GM23248 (cell line): ENCODE measurements around the gene TMEM37. TPM values are rescaled to one million over a fixed set of nuclear protein-coding genes. Genes with fewer than 3 reads are reported as not detected.

ENCODE experiments used
- DNase-seq: peaks from one replicate; pipeline ENCODE4 v3.0.0-alpha.2; 2015
- H2AFZ ChIP-seq: fragments of 200-600 bp; sonication (generic); 2 replicates; pipeline ENCODE4 v1.6.1; 2016; ENCODE audit warnings: antibody characterized with exemption
- H3F3A ChIP-seq: fragments of 200-600 bp; sonication (generic); 2 replicates; pipeline ENCODE4 v1.6.1; 2016; ENCODE audit warnings: mild to moderate bottlenecking, antibody characterized with exemption, mixed run types; ENCODE audit not compliant: insufficient read depth
- H3K27ac ChIP-seq: fragments of 200-600 bp; sonication (generic); 2 replicates; pipeline ENCODE4 v1.5.1; 2016; ENCODE audit warnings: mild to moderate bottlenecking
- H3K27me3 ChIP-seq: fragments of 200-600 bp; sonication (generic); replicated peaks from 2 replicates; pipeline ENCODE4 v1.6.1; 2016; ENCODE audit warnings: mild to moderate bottlenecking; ENCODE audit not compliant: insufficient read depth
- H3K36me3 ChIP-seq: fragments of 200-600 bp; sonication (generic); 2 replicates; pipeline ENCODE4 v1.6.1; 2016; ENCODE audit warnings: low read depth, mild to moderate bottlenecking
- H3K4me1 ChIP-seq: fragments of 200-600 bp; sonication (generic); 2 replicates; pipeline ENCODE4 v1.6.1; 2016; ENCODE audit warnings: mild to moderate bottlenecking; ENCODE audit not compliant: insufficient read depth
- H3K4me2 ChIP-seq: fragments of 200-600 bp; sonication (generic); one replicate; pipeline ENCODE4 v1.6.1; 2016; ENCODE audit warnings: mild to moderate bottlenecking; ENCODE audit not compliant: unreplicated experiment
- H3K4me3 ChIP-seq: fragments of 200-600 bp; sonication (generic); 2 replicates; pipeline ENCODE4 v1.5.1; 2016; ENCODE audit warnings: mild to moderate bottlenecking
- H3K79me2 ChIP-seq: fragments of 200-600 bp; sonication (generic); 2 replicates; pipeline ENCODE4 v1.6.1; 2016; ENCODE audit warnings: mild to moderate bottlenecking; ENCODE audit not compliant: insufficient read depth
- H3K9ac ChIP-seq: fragments of 200-600 bp; sonication (generic); 2 replicates; pipeline ENCODE4 v1.6.1; 2016; ENCODE audit warnings: mild to moderate bottlenecking
- H3K9me2 ChIP-seq: fragments of 200-600 bp; sonication (generic); 2 replicates; pipeline ENCODE4 v1.6.1; 2016; ENCODE audit warnings: mixed run types, mild to moderate bottlenecking, moderate library complexity; ENCODE audit not compliant: insufficient read depth
- H3K9me3 ChIP-seq: fragments of 200-600 bp; sonication (generic); one replicate; pipeline ENCODE4 v1.6.1; 2017; ENCODE audit warnings: low read depth
- H4K20me1 ChIP-seq: fragments of 200-600 bp; sonication (generic); 2 replicates; pipeline ENCODE4 v1.6.0; 2016; ENCODE audit not compliant: insufficient read depth
- EZH2 ChIP-seq: fragments of 200-600 bp; sonication (generic); IDR thresholded peaks from 2 replicates; pipeline ENCODE4 v1.6.1; 2018; ENCODE audit warnings: antibody characterized with exemption, mild to moderate bottlenecking; ENCODE audit not compliant: insufficient read depth, poor library complexity, severe bottlenecking
- EZH2phosphoT487 ChIP-seq: fragments of 200-600 bp; sonication (generic); IDR thresholded peaks from 2 replicates; pipeline ENCODE4 v1.6.1; 2018; ENCODE audit warnings: antibody characterized with exemption, moderate library complexity, mild to moderate bottlenecking, low read depth; ENCODE audit not compliant: insufficient read depth
- WGBS, 2 experiments: methylation state at CpG; one replicate each; pipeline ENCODE4 v1.1.6; 2015 to 2017; ENCODE audit warnings: low lambda C conversion rate in 2 of 2, low coverage in 1 of 2; ENCODE audit errors: missing lambda C conversion rate in 2 of 2; 5-methylcytosine and 5-hydroxymethylcytosine counted together
- in situ Hi-C: fragments of 300-500 bp; cut with MboI; formaldehyde crosslinking; loops from 2 replicates; pipeline ENCODE4 v1.15.0; 2020
- polyA plus RNA-seq: library from polyadenylated mRNA; unstranded; fragments of >200 nt; fragmentation: Nextera tagmentation; extraction: Ambion mirVana; gene quantifications from 2 replicates; pipeline ENCODE4 v1.2.1, GENCODE V29; 2016
- total RNA-seq: library from RNA; depleted of rRNA; stranded (reverse); fragments of >200 nt; shearing (Covaris generic); gene quantifications from 2 replicates; pipeline ENCODE4 v1.2.3, GENCODE V29; 2014

Gene TMEM37
- total and polyA plus RNA-seq, 2 experiments from 2014 or later = 0.53 TPM; not detected in 1

DNA sequence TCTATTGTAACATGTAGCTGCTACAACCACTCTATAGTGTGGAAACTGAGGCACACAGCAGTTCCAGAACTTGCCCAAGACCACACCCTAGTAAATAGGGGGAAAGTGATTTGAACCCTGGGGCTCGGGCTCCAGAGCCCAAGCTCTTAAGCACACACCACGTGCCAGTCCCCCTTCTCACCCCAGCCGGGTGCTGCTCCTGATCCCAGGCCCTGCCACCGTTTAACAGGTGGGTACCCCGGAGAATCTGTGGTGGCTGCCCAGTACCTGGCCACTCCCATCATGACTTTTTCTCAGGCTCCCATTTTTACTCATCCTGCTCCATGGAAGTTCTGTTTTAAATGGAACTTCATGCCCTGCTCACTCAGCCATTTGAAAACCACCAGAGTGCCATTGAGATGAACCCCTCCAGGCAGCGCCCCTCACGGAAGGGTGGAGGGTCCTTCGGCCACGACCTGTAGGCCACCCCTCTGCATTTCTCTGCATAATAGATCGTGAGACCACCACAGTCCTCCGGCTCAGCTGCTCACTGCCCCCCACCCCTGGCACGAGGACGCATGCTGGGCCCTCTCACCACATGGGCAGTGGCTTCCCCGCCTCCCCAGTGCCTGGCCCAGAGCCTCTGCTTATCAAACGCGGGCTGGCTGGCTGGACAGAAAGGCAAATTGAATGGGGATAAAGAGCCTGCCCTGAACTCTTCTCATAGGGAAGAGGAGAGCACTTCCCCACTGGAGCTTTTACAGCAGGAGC is 42.1 kb downstream of the TMEM37 start:
- H2AFZ ChIP-seq = no peak overlapping the region
- H3K4me1 ChIP-seq = 0 out of 2 replicates have a peak, but pooled peaks cover 1% of the 10 kb centered on the region
- H3K9ac ChIP-seq = no peak overlapping the region
- no peaks in the 10 kb centered on the region for H3K79me2 ChIP-seq
- TF ChIP-seq EZH2 (no peak), EZH2phosphoT487 (no peak)
- H3K9me2 ChIP-seq = no peaks in the 10 kb centered on the region
- H3K4me2 ChIP-seq = no peak overlapping the region
- no peak overlapping the region for H3K4me3 ChIP-seq
- H3K9me3 ChIP-seq = no peaks in the 10 kb centered on the region
- peaks cover 5% of the 10 kb centered on the region for H3K27me3 ChIP-seq
- DNase-seq = no peak
- H3K27ac ChIP-seq = no peak overlapping the region
- no peaks in the 10 kb centered on the region for H4K20me1 ChIP-seq
- H3F3A ChIP-seq = no peaks in the 10 kb centered on the region
- 73 to 79% methylated on average over 16 of the region's 16 CpGs for WGBS, 2 experiments
- in situ Hi-C loops = loop anchor here (5.0 kb wide), 1 partner anchor 66 kb away; no protein-coding TSS in a partner anchor
- H3K36me3 ChIP-seq = no peaks in the 10 kb centered on the region

DNA sequence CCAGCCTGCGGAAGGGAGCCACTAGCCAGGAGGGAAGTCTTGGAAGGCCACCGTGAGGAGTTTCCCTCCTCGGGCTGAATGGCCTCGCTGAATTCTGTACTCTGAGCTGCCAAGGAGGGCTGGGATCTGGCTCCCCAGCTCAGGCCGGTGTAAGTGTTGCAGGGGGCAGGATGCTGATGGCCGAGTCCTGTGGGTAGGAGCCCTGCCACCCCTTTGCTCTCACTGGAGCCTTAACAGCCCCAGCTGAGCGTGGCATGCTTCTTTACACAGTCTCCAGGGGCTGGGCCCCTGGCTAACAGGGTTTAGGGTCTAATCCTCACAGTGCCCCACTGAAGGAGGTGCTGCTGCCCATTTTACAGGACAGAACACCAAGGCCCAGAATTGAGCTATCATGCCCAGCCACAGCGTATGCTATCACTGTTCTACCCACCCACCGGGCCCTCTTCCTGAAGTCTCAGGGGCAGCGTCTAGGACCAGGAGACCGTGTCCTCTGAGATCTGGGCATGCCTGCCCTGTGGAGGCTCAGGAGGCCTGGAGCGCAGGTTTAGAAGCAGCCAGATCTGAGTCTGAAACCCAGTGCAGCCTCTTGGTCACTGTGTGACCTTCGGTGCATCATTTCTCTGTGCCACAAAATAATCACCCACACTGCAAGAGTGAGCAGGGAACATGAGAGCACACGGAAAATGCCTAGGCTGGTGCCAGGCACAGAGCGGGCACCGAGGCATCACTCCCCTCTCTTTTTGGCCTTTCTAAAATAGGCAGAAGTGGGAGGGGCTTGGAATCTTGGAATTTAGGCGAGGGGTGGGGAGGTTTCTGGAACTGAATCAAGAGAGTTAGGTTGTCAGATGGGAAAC is 42.9 kb downstream of the TMEM37 start:
- 74 to 77% methylated on average over 17 of the region's 17 CpGs for WGBS, 2 experiments
- Histone ChIP-seq H4K20me1 (no peaks in the 10 kb centered on the region), H3K9ac (no peak overlapping the region), H3K9me2 (no peaks in the 10 kb centered on the region), H3K27me3 (peaks cover 5% of the 10 kb centered on the region), H3K4me2 (no peak overlapping the region), H3K4me3 (no peak overlapping the region), H3K4me1 (no peaks in the 10 kb centered on the region), H3K79me2 (no peaks in the 10 kb centered on the region), H2AFZ (no peak overlapping the region), H3K9me3 (no peaks in the 10 kb centered on the region), H3K36me3 (no peaks in the 10 kb centered on the region), H3K27ac (no peak overlapping the region), H3F3A (no peaks in the 10 kb centered on the region)
- TF ChIP-seq EZH2 (no peak), EZH2phosphoT487 (no peak)
- DNase-seq = no peak
- in situ Hi-C loops = loop anchor here (5.0 kb wide), 1 partner anchor 67 kb away; no protein-coding TSS in a partner anchor

DNA sequence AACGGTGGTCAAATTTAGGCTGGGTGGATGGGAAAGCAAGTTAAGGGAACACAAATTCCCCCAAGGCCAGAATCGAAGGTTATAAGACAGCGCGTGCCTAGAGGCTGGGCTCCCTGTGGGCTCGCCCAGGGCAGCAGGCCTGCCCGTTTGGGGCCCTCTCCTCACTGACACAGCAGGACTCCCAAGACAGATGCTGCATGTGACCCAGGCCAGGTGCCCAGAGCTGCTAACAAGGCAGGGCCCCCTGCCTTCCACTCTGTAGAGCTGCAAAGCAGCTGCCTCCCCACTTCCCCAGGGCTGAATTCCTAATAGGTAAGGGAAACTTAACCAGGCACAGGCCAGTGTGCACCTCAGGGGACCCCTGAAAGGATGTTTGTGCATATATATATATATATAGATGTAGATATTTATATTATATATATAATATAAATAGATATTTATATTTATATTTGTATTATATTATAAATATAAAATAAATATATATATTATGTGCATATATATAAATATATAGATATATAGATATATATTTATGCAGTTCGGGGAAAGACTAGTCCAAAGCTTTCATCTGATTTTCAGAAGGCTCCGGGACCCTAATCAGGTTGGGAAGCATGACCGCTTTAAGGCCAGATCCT is 43.7 kb downstream of the TMEM37 start:
- H3K4me1 ChIP-seq = no peaks in the 10 kb centered on the region
- in situ Hi-C loops = no loop called here
- WGBS, 2 experiments = 61 to 66% methylated on average over 9 of the region's 9 CpGs
- H2AFZ ChIP-seq = no peak overlapping the region
- H3K9me2 ChIP-seq = no peaks in the 10 kb centered on the region
- H3K9me3 ChIP-seq = no peaks in the 10 kb centered on the region
- H3K4me3 ChIP-seq = no peak overlapping the region
- no peaks in the 10 kb centered on the region for H3K36me3 ChIP-seq
- DNase-seq = no peak
- peaks cover 5% of the 10 kb centered on the region for H3K27me3 ChIP-seq
- H4K20me1 ChIP-seq = no peaks in the 10 kb centered on the region
- no peak for TF ChIP-seq EZH2phosphoT487
- TF ChIP-seq EZH2 = no peak
- H3F3A ChIP-seq = no peaks in the 10 kb centered on the region
- H3K79me2 ChIP-seq = no peaks in the 10 kb centered on the region
- H3K4me2 ChIP-seq = no peak overlapping the region
- no peak overlapping the region for H3K27ac ChIP-seq
- H3K9ac ChIP-seq = no peak overlapping the region

DNA sequence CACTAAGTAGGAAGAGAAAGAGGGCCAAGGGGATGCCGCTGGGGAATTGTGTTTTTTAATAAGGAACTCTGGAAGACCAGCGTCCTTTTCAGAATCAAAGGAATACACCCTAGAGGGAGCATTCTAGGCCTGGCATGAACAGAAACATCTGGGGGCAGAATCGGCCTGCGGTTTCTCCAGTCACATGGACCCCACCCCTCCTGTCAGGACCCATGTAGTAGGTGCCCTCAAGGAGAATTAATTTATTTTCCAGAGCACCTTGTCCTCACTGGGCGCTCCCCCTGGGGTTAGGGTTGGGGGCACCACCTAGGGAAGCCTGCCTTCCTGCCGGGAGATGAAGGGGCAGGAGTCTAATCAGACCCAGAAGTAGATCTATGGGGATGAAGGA is 44.2 kb downstream of the TMEM37 start:
- Histone ChIP-seq H4K20me1 (no peaks in the 10 kb centered on the region), H2AFZ (no peak overlapping the region), H3K4me2 (no peak overlapping the region), H3F3A (no peaks in the 10 kb centered on the region), H3K79me2 (no peaks in the 10 kb centered on the region), H3K36me3 (no peaks in the 10 kb centered on the region), H3K9me2 (no peaks in the 10 kb centered on the region), H3K27ac (no peak overlapping the region), H3K9me3 (no peaks in the 10 kb centered on the region), H3K9ac (no peak overlapping the region), H3K4me1 (no peaks in the 10 kb centered on the region), H3K4me3 (no peak overlapping the region), H3K27me3 (peaks cover 5% of the 10 kb centered on the region)
- DNase-seq = no peak
- 21 to 26% methylated on average over 6 of the region's 6 CpGs for WGBS, 2 experiments
- TF ChIP-seq EZH2 (no peak), EZH2phosphoT487 (no peak)
- in situ Hi-C loops = no loop called here
